Measurements from ENCODE around the gene RAB30. TPM values are rescaled to one million over a fixed set of nuclear protein-coding genes. Genes with fewer than 3 reads are reported as not detected.

Gene RAB30
- total RNA-seq, 1 donor from 2014 or later: 15.4 TPM

DNA sequence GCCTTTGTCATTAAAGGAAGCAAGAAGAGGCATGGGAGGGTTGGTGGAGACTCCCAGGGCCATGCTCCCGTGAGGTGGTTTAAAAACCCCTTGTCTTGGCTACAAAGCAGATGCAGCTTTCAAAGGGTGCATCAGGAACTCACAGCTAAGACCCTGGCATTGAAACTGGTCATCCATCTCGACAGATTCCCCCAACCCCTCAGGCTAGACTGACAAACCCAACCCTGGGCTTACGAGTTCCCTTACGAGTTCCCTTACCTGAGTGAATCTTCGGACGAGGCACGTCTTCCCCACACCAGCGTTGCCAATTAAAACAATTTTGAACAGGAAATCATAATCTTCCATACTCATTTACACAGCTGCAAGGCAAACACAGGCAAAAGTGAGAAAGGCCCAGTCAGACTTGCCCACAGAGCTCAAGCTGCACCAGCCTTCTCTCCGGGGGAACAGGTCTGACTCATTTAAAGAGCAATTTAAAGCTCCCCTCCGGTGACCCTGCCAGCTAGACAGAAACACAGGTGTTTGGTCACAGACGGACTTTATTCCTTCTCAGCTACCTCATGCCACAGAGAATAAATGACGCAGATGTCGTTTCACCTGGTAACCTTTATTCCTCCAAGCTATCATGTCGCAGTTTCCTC is 74.6 kb downstream of the RAB30 start:
- Mint-ChIP-seq H3K27ac (ENCODE audit: unreplicated experiment) (peak overlapping the region; percentile 58), H3K27me3 (ENCODE audit: low read depth) (no peaks in the 10 kb centered on the region), H3K9me3 (no peaks in the 10 kb centered on the region), H3K4me3 (no peak overlapping the region), H3K36me3 (ENCODE audit: low read depth) (peaks cover 2% of the 10 kb centered on the region), H3K4me1 (peaks cover 61% of the 10 kb centered on the region)
- no peak for DNase-seq (ENCODE audit: low read depth, low spot score)
- TF ChIP-seq, protein P1, sequence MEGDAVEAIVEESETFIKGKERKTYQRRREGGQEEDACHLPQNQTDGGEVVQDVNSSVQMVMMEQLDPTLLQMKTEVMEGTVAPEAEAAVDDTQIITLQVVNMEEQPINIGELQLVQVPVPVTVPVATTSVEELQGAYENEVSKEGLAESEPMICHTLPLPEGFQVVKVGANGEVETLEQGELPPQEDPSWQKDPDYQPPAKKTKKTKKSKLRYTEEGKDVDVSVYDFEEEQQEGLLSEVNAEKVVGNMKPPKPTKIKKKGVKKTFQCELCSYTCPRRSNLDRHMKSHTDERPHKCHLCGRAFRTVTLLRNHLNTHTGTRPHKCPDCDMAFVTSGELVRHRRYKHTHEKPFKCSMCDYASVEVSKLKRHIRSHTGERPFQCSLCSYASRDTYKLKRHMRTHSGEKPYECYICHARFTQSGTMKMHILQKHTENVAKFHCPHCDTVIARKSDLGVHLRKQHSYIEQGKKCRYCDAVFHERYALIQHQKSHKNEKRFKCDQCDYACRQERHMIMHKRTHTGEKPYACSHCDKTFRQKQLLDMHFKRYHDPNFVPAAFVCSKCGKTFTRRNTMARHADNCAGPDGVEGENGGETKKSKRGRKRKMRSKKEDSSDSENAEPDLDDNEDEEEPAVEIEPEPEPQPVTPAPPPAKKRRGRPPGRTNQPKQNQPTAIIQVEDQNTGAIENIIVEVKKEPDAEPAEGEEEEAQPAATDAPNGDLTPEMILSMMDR (conservative IDR thresholded peaks at IDR 0.05): no peak

DNA sequence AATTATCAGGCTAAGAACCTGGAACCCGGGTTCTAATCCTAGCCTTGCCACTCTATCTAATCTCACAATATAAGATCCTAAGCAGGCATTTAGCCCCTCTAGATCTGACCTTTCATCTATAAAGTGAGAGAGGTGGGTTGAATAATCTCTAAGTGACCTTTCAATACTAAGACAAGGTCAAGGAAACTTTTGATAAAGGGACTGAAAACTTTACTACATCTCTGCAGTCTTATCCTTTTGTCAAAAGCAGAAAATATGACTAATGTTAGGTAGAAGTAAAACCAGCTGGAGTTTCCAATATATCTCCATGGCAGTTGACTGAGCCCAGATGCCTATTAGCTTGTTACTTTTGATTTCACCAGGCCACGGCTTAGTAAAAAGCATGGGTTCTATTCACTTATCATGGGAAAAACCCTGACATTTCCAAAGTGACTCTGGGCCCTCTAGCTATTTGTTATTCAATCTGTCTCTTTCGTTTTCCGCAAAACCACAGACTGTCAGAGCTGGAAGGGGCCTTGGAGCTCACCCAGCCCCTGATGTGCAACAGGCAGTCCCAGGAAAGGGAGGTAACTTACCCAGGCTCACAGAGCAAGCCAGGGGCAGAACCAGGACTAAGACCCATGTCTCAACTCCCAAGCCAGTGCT is 75.8 kb downstream of the RAB30 start:
- TF ChIP-seq, protein P1 (conservative IDR thresholded peaks at IDR 0.05): no peak
- Mint-ChIP-seq H3K27ac (ENCODE audit: unreplicated experiment) (peak overlapping the region; percentile 52), H3K4me3 (no peak overlapping the region), H3K4me1 (peaks cover 50% of the 10 kb centered on the region), H3K27me3 (ENCODE audit: low read depth) (no peaks in the 10 kb centered on the region), H3K36me3 (ENCODE audit: low read depth) (peaks cover 3% of the 10 kb centered on the region), H3K9me3 (no peaks in the 10 kb centered on the region)
- DNase-seq (ENCODE audit: low read depth, low spot score): no peak

DNA sequence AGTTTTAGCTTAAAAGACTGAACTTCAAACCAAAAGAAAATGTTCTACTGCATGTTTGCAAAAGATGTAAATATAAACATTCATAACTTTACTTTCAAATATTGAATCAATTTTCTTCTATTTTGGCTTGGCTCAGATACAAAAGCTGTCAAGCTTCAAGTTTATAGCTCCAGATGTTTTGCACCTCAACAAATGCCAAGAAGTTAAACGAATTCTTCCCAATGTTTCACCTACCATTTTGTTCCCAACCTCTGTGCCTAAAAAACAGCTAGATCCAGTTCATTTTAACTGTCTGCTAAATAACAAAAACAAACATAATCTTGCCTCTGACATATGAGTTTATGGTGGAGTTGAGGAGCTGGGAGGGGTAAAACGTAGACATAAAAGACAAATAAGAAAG is 76.5 kb downstream of the RAB30 start:
- Mint-ChIP-seq H3K27ac (ENCODE audit: unreplicated experiment) (no peak overlapping the region), H3K36me3 (ENCODE audit: low read depth) (peaks cover 3% of the 10 kb centered on the region), H3K4me1 (peaks cover 48% of the 10 kb centered on the region), H3K27me3 (ENCODE audit: low read depth) (no peaks in the 10 kb centered on the region), H3K9me3 (no peaks in the 10 kb centered on the region), H3K4me3 (no peak overlapping the region)
- TF ChIP-seq, protein P1 (conservative IDR thresholded peaks at IDR 0.05): no peak
- DNase-seq (ENCODE audit: low read depth, low spot score): no peak

DNA sequence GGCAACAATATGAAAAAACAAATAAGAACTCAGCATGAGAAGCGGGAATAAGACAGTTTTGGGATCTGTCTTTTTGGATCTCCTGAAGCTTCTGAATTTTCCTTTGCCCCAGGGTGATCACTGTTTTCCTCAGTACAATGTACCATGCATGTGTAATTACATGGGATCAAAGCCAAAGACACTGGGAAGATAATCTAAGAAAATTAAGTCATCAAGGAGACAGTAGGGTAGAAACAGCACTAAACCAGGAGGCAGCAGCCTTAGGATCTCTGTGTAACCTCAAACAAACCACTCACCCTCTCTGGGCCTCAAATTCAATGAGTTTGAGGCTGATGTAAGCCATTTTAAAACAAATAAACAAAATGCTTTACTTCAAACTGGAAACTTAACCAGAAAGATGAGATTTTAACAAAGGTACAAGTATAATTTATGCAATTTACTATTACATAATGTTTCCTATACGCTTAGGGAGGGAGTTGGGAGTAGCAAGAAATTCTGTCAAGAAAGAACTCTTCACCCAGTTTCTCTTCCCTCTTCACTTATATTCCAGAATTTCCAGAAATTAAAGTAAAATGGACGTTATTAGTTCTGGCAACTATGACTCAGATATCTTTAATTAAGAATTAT is 77.0 kb downstream of the RAB30 start:
- Mint-ChIP-seq H3K36me3 (ENCODE audit: low read depth) (peaks cover 3% of the 10 kb centered on the region), H3K9me3 (no peaks in the 10 kb centered on the region), H3K27ac (ENCODE audit: unreplicated experiment) (no peak overlapping the region), H3K27me3 (ENCODE audit: low read depth) (no peaks in the 10 kb centered on the region), H3K4me3 (no peak overlapping the region), H3K4me1 (peaks cover 48% of the 10 kb centered on the region)
- TF ChIP-seq, protein P1 (conservative IDR thresholded peaks at IDR 0.05): no peak
- no peak for DNase-seq (ENCODE audit: low read depth, low spot score)

DNA sequence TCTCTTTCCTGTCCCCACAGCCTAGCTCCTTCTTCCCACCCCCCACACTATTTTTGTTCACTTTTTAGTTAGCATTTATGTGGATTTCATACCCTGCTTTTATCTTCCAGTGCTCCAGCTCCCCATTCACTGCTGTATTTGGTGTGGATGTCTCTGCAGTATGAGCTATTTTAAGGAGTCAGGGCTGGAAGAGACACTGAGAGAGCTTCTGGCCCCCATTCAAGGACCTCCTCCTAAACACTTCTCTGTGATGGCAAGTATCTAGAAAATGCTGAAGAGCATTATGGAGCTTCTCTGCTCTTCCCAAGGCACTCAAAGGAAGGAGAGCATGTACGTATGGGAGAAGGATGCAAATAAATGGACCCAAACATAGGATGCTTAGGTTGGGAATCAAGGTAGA is 79.5 kb downstream of the RAB30 start:
- H3K4me3 Mint-ChIP-seq: no peak overlapping the region
- no peak for DNase-seq (ENCODE audit: low read depth, low spot score)
- TF ChIP-seq, protein P1 (conservative IDR thresholded peaks at IDR 0.05): no peak
- H3K9me3 Mint-ChIP-seq: no peaks in the 10 kb centered on the region
- peak overlapping the region; percentile 46 for H3K27ac Mint-ChIP-seq (ENCODE audit: unreplicated experiment)
- no peaks in the 10 kb centered on the region for H3K27me3 Mint-ChIP-seq (ENCODE audit: low read depth)
- H3K4me1 Mint-ChIP-seq: peaks cover 53% of the 10 kb centered on the region
- peaks cover 3% of the 10 kb centered on the region for H3K36me3 Mint-ChIP-seq (ENCODE audit: low read depth)
